ENCODE data around the gene MSH5.
"Not testable (repeated sequence)": the region's sequence is repeated elsewhere in the genome, so short reads cannot be mapped to it uniquely, and the experiment has no call there.

Gene MSH5

DNA sequence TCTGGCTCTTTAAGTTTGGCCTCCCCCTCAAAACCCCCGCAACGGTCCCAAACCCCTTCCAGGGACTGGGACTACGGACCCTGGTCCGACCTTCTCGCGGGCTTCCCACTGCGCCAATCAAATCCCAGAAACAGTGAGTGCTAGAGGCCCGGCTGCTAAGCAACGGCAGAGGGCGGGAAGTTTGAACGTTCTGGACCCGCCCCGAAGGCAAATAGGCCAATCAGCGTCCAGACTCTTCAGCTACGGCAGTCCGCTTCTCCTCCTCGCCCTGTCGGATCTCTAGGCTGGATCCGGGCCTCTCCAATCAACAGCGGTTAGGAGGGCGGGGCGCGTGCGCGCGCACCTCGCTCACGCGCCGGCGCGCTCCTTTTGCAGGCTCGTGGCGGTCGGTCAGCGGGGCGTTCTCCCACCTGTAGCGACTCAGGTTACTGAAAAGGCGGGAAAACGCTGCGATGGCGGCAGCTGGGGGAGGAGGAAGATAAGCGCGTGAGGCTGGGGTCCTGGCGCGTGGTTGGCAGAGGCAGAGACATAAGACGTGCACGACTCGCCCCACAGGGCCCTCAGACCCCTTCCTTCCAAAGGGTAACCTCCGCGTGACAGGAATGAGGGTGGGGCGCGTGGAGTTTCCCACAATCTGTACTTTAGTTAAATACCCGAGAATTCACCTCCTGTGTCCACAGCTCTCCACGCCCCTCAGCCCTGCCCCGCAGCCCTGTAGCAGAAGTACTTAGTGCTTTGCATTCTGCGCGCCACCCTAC is at the start of gene MSH5:
TSS of gene MSH5 (plus strand) at position 367 of the 758 bp plus-strand sequence. CDS start 462 bp downstream, outside the sequence.
- DNase-seq: peak; percentile 92

DNA sequence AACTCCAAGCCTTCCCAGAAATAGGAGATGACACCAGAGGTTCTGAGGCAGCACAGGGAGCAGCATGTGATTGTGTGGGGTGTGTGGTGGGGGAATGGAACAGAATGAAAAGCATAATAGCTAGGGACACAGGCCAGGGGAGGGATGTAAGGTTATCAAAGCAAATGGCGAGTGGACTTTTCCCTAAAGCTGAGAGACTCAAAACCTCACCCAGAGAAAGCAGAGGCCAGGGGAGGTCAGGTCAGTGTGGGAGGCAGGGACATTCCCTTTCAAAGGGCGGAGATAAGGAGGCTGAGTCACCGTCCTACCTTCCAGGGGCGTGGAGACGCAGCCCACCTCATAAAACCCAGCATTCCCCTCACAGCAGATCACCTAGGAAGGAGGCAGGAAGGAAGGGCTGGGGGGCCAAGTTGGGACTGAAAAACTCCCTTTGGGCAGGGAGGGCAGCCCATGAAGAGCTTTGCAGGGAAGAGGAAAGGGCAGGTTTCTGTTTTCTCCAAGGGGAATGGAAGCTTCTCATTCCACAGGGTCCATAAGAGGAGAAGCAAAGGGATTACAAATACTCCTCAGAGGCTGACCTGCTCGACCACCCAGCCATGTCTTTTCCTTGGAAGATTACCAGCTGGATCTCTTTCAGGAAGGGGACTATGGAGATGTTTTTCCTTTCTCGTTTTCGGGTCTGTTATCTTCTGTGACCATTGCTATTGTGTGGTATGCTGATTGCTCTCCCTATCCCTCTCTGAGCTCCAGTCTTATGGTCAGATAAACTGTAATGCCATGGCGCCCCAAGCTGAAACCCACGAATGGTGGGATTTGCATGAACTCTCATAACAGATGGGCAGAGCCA is 49.4 kb upstream of the MSH5 start:
- DNase-seq: no peak

DNA sequence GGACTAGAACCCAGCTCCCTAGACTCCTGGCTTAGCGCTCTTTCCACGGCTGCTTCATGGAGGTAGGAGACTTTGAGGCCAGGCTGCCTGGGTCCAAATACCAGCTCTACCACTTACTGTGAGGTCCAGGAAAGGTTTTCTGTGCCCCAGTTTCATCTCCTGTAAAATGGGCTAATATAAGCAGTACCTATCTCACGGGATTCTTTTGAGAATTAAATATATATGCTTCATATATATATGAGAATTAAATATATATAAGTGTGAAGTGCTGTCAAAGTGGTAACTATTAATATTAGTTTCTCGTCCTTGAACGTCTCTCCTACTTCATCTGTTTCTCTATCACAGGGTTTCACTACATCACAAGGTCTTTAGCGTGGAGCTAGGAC is 48.7 kb upstream of the MSH5 start:
- DNase-seq: no peak

DNA sequence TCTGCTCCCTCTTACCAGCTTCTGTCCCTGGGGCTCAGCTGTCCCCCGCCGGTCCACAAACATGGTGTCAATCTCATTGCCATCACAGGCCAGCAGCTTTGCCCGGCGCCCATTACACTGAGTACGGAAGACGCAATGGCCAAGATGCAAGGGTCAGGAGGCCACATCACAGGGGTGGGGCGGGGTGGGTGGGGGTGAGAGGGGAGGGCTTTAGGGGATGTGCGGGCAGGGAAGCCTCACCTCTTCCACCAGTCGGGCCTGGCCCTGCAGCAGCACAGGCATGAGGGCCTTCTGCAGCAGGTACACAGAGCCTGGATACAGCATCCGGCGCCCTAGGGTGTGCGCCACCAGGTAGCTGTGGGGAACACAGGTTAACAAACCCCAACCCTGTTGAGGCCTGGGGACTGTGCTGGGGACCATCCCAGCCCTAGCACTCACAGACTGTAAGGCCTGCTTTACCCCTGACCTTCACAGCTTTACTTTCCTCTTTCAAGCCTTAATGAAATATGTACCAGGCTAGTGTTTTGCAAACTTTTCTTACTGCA is 48.2 kb upstream of the MSH5 start:
- DNase-seq: no peak

DNA sequence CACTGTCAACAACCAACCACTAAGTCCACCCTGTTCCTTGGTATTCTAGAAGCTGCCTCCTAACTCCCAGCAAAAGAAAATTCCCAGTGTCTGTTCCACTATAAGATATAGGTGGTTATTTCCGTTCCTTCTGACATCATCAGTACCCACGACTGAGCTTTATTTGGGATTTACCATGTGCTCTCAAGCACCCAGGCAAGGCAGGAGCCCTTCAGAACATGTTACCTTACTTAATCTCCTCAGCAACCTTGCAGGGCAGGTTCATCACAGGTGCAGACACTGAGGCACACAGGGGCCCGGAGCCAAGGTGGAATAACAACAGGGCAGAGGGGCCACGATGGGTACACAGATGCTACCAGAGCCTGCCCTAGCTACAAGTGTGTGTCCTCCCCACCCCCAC is 47.5 kb upstream of the MSH5 start:
- DNase-seq: no peak

- DNase-seq: no peak
Measured at GRCh38 chr6:31692886-31693285, 46.9 kb upstream of the MSH5 start.

- no peak for DNase-seq
Measured at GRCh38 chr6:31693535-31693934, 46.3 kb upstream of the MSH5 start.

- no peak for DNase-seq
Measured at GRCh38 chr6:31697555-31697954, 42.2 kb upstream of the MSH5 start.

DNA sequence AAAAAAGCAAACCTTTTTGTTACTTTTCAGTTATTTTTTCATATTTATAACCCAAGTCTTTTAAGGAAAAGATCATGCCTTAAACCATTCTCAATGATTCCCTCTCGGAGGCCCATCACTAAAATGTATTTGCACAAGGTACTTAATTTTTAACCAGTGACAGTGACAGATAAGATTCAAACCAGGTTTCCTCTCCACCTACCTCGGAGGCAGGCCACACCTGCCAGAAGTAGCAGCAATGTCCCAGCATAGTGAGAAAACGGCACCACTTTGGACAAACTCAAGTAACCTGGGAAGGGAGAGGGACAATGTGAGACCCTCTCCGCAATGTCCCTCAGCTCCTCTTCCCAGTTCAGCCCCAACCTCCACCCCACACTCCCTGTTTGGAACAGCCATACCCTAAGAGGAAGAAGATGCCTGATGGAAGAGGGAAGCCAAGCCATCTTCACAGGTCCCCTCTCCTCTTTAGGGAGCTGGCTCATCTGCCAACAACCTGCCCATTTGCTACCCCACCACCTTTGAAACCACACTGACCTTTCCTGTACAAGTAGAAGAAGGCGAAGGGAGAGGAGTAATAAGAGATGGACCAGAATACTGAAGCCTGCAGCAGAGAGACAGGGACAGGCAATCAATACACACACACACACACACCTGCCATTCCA is 38.9 kb upstream of the MSH5 start:
- no peak for DNase-seq

DNA sequence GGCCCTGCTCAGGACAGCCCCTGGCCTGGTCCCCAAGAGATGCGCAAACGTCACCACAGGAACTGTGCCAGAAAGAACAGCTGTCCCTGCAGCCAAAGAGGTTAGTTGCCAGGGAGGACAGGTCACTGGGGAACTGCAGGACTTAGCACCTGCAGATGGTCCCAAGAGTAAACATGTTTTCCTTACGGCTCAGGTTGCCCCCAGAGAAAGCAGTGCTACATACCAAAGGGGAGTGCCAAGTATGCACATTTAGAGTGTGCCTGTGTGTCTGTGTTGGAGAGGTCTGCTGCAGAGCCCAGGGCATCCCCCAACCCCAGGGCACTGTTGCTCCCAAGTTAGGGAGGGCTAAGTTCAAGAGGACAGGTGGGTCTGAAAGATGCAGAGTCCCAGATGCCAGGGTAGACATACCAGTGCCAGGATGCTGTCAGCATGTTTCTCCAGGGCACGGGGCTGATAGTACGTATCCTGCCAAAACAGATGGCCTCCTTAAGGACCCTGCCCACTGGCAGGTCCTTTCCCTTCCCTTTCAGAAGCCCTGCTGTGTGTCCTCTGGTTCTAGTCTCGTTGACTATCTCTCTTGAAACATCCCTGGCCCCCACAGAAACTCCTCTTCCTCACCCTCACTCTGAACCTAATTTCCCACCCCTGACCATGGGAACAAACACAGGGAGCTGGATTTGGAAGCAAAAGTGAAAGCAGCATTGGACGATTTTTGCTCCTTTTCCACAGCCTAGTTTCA is 38.0 kb upstream of the MSH5 start:
- peak; percentile 66 for DNase-seq

GRCh38 chr6:31702405-31702818 is 37.4 kb upstream of the MSH5 start:
- DNase-seq: peak; percentile 36

GRCh38 chr6:31702819-31703716 is 36.7 kb upstream of the MSH5 start, which contains the start of gene ABHD16A:
ABHD16A (minus strand) TSS chr6:31703324; CDS start chr6:31703281, 43 bp downstream.
- peak; percentile 94 for DNase-seq

DNA sequence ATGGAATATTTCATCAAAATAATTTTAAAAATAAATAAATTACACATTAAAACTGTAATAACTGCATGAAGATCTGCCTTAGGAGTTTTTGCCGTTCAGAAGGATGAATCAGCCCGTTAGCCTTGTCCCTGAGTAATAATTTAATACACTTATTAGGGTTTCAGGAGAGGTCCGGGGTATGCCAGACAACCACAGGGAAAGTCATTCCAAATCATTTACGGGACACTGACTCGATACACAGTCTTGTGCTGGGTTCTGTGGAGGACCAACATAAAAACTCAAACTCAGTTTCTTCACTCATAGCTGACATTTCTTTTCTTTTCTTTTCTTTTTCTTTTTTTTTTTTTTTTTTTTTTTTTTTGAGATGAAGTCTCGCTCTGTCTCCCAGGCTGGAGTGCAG is 33.9 kb upstream of the MSH5 start:
- DNase-seq: no peak

- DNase-seq: no peak
Measured at GRCh38 chr6:31706599-31706998, 33.2 kb upstream of the MSH5 start, which contains the start of gene LY6G6F. LY6G6F (plus strand) TSS chr6:31706866; CDS start chr6:31706907, 41 bp downstream.

DNA sequence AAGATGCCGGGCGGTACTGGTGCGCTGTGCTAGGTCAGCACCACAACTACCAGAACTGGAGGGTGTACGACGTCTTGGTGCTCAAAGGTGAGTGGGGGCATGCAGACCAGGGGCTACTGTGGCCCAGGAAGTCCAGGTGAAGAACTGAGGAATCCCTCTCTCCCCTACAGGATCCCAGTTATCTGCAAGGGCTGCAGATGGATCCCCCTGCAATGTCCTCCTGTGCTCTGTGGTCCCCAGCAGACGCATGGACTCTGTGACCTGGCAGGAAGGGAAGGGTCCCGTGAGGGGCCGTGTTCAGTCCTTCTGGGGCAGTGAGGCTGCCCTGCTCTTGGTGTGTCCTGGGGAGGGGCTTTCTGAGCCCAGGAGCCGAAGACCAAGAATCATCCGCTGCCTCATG is 32.1 kb upstream of the MSH5 start:
- no peak for DNase-seq

- DNase-seq: no peak
Measured at GRCh38 chr6:31708224-31708623, 31.6 kb upstream of the MSH5 start.

DNA sequence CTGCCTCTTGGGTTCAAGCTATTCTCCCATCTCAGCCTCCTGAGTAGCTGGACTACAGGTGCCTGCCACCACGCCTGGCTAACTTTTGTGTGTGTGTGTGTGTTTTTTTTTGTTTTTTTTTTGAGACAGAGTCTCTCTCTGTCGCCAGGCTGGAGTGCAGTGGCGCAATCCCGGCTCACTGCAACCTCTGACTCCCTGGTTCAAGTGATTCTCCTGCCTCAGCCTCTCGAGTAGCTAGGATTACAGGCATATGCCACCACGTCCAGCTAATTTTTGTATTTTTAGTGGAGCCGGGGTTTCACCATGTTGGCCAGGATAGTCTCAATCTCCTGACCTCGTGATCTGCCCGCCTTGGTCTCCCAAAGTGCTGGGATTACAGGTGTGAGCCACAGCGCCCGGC is 30.6 kb upstream of the MSH5 start:
- not testable (repeated sequence) for DNase-seq

GRCh38 chr6:31710523-31711219 is 29.1 kb upstream of the MSH5 start:
- no peak for DNase-seq

GRCh38 chr6:31711233-31711632 is 28.6 kb upstream of the MSH5 start:
- DNase-seq: no peak

GRCh38 chr6:31712296-31712695 is 27.5 kb upstream of the MSH5 start:
- DNase-seq: no peak

GRCh38 chr6:31713465-31713864 is 26.3 kb upstream of the MSH5 start:
- DNase-seq: no peak
